Neural crest cell (in vitro differentiated cells): ENCODE data around the gene KIF26B. TPM values are rescaled to one million over a fixed set of nuclear protein-coding genes. Genes with fewer than 3 reads are reported as not detected.

Experiments used
- DNase-seq: peaks from one replicate; pipeline ENCODE4 v3.0.0; 2021; ENCODE audit warnings: low read depth, mixed read lengths, low spot score
- H3K27ac Mint-ChIP-seq: one replicate; pipeline ENCODE4 v1.8.0; 2021; ENCODE audit warnings: mild to moderate bottlenecking, mixed read lengths; ENCODE audit not compliant: unreplicated experiment
- H3K27me3 Mint-ChIP-seq: 2 replicates; pipeline ENCODE4 v1.8.0; 2021; ENCODE audit warnings: low read depth, mild to moderate bottlenecking, mixed read lengths
- H3K36me3 Mint-ChIP-seq: 2 replicates; pipeline ENCODE4 v1.8.0; 2021; ENCODE audit warnings: low read depth, mild to moderate bottlenecking, mixed read lengths
- H3K4me1 Mint-ChIP-seq: 2 replicates; pipeline ENCODE4 v1.8.0; 2021; ENCODE audit warnings: mixed read lengths
- H3K4me3 Mint-ChIP-seq: one replicate; pipeline ENCODE4 v1.8.0; 2021; ENCODE audit warnings: mild to moderate bottlenecking, mixed read lengths
- H3K9me3 Mint-ChIP-seq: 2 replicates; pipeline ENCODE4 v1.8.0; 2021; ENCODE audit warnings: mixed read lengths
- total RNA-seq: library from RNA; stranded (reverse); gene quantifications from 2 replicates; pipeline ENCODE4 v1.2.1, GENCODE V29; 2021
- TF ChIP-seq, protein P1 (sequence below): fragments of 200-600 bp; sonication (generic); conservative IDR thresholded peaks from 2 replicates; pipeline ENCODE4 v1.5.0; 2021; ENCODE audit warnings: antibody characterized with exemption, mild to moderate bottlenecking

KIF26B gene
- total RNA-seq, 1 donor from 2014 or later, result 6.2 TPM

DNA sequence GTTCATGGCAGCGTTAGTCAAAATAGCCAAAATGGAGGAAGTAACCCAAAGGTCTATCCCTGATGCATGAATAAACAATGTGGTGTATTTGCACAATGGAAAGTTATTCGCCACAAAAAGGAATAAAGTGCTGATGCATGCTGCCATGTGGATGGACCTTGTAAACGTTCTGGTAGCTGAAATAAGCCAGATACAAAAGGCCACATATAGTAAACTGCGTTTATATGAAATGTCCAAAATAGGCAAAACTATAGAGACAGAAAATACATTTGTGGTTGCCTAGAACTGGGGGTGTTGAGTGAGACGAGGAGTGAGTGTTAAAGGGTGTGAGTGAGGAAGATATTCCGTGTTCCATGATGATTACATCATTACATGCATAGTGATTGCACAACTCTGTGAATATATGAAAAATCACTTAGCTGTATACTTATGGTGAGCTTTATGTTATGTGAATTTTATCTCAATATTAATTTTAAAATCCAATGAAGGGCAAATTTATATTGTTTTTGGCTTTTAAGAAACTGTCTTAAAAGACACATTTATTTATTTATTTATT lies 321.3 kb downstream of the KIF26B start:
- TF ChIP-seq, protein P1, sequence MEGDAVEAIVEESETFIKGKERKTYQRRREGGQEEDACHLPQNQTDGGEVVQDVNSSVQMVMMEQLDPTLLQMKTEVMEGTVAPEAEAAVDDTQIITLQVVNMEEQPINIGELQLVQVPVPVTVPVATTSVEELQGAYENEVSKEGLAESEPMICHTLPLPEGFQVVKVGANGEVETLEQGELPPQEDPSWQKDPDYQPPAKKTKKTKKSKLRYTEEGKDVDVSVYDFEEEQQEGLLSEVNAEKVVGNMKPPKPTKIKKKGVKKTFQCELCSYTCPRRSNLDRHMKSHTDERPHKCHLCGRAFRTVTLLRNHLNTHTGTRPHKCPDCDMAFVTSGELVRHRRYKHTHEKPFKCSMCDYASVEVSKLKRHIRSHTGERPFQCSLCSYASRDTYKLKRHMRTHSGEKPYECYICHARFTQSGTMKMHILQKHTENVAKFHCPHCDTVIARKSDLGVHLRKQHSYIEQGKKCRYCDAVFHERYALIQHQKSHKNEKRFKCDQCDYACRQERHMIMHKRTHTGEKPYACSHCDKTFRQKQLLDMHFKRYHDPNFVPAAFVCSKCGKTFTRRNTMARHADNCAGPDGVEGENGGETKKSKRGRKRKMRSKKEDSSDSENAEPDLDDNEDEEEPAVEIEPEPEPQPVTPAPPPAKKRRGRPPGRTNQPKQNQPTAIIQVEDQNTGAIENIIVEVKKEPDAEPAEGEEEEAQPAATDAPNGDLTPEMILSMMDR, result no peak
- Mint-ChIP-seq H3K36me3 (no peaks in the 10 kb centered on the region), H3K27me3 (no peaks in the 10 kb centered on the region), H3K4me3 (no peak overlapping the region), H3K4me1 (peaks cover 15% of the 10 kb centered on the region), H3K27ac (no peak overlapping the region), H3K9me3 (no peaks in the 10 kb centered on the region)
- DNase-seq, result no peak

DNA sequence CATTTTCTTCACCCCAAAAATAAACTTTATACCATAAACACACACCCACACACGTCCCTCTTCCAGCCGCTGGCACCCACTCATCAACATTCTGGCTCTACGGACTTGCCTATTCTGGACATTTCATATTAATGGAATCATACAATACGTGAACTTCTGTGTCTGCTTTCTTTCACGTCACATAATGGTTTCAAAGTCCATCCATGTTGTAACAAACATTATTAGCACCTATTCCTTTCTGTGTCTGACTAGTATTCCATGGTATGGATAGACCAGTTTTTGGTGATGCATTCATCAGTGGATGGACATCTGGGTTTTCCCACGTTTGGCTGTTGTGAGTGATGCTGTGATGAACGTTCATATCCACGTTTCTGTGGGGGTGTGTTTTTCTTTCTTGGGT lies 323.2 kb downstream of the KIF26B start:
- TF ChIP-seq, protein P1, result no peak
- Mint-ChIP-seq H3K27ac (no peak overlapping the region), H3K4me3 (no peak overlapping the region), H3K27me3 (no peaks in the 10 kb centered on the region), H3K9me3 (no peaks in the 10 kb centered on the region), H3K36me3 (no peaks in the 10 kb centered on the region), H3K4me1 (peaks cover 29% of the 10 kb centered on the region)
- no peak for DNase-seq

DNA sequence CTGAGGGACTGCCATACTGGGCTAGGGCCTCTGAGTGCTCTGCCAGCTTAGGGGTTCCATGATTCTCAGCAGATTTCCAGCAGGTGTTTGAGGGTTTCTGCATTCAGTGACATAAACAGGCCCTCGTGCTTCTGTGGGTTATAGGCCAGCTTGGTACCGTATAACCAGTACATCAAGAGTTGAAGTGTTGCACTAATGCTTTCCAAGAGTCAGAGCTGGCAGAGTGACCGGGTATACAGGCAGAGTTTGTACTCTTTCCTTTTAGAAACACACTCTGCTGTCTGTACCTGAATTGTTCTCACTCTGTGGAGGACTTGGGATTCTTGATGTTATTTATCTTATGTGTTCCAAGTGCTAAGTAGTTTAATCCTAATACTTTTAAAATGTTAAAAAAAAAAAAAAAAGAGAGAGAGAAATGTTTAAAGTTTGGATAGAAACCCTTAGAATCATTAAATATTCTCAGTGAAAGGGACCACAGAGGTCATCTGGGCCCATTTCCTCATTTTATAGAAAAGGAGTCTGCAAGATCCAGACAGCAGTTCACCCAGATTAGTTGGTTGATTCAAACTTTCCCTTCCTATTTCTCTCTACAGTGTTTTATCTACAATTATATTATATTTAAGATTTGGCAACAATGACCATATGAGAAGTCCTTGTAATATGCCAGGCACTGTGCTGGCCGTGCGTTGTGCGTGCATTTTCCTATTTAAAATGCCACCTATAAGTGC lies 325.8 kb downstream of the KIF26B start:
- TF ChIP-seq, protein P1, result no peak
- no peak for DNase-seq
- Mint-ChIP-seq H3K4me3 (no peak overlapping the region), H3K27me3 (no peaks in the 10 kb centered on the region), H3K9me3 (no peaks in the 10 kb centered on the region), H3K36me3 (no peaks in the 10 kb centered on the region), H3K27ac (no peak overlapping the region), H3K4me1 (peaks cover 30% of the 10 kb centered on the region)

DNA sequence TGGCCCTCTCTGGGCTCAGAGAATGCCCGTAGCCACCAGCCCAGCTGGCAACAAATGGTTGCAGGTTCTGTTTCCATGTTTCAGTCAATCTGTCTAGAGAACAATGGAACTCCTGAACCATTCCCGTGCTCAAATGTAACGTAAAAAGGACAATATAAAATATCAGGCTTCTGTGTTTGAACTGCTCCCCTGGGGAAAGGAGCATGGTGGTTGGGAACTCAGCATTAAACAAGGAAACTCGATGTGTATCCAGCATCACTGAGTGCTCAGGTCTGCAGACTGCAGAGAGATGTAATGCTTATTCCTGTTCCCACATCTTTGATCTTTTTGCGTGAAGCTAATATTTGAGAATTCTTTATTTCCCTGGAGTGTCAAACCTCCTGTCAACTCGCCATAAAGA lies 326.5 kb downstream of the KIF26B start:
- Mint-ChIP-seq H3K4me1 (peaks cover 35% of the 10 kb centered on the region), H3K9me3 (no peaks in the 10 kb centered on the region), H3K27ac (no peak overlapping the region), H3K36me3 (no peaks in the 10 kb centered on the region), H3K4me3 (no peak overlapping the region), H3K27me3 (no peaks in the 10 kb centered on the region)
- TF ChIP-seq, protein P1, result no peak
- DNase-seq, result no peak

DNA sequence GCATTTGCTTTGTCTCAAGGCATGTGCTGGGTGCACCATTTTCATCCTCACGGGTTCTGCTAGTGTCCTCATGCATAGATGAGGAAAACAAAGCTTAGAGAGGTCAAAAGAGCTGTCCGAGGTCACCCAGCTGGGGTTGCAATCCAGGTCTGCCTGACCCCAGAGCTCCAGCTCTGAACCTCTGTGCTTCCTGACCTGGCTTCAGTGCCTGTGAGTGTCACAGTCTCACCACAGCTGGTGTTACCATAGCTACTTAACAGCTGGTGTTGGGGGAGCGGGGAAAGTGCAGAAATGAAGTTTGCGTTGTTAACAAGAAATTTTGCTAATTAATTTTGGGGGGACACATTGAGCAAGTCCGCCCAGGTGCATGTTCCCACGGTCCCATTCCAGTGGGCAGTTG lies 328.5 kb downstream of the KIF26B start:
- Mint-ChIP-seq H3K9me3 (no peaks in the 10 kb centered on the region), H3K4me3 (peak overlapping the region; percentile 9), H3K27me3 (no peaks in the 10 kb centered on the region), H3K36me3 (no peaks in the 10 kb centered on the region), H3K27ac (no peak overlapping the region), H3K4me1 (peaks cover 35% of the 10 kb centered on the region)
- DNase-seq, result no peak
- TF ChIP-seq, protein P1, result no peak
